ENCODE data around the gene PROX1.

Gene PROX1

DNA sequence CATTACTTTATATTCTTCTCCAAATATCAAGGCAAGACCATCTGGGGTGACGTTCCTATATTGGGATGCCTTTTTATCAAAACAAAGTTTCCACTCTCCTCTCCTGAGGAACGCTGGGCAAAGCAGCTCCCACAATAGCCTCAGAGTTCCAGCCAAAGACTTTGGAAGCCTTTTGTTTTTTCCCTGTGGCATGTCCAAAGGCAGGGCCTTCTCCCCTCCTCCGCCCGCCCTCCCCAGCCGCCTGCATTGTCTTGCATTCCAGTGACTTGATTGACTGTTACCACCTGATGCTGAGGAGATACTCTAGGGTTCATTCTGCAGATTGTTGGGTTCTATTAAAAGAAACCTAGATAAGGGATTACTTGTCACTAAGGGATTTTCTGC, 43.5 kb downstream of the PROX1 start:
- Histone ChIP-seq H3K27ac (no peak overlapping the region), H3K4me3 (no peak overlapping the region)
- TF ChIP-seq, protein P1, sequence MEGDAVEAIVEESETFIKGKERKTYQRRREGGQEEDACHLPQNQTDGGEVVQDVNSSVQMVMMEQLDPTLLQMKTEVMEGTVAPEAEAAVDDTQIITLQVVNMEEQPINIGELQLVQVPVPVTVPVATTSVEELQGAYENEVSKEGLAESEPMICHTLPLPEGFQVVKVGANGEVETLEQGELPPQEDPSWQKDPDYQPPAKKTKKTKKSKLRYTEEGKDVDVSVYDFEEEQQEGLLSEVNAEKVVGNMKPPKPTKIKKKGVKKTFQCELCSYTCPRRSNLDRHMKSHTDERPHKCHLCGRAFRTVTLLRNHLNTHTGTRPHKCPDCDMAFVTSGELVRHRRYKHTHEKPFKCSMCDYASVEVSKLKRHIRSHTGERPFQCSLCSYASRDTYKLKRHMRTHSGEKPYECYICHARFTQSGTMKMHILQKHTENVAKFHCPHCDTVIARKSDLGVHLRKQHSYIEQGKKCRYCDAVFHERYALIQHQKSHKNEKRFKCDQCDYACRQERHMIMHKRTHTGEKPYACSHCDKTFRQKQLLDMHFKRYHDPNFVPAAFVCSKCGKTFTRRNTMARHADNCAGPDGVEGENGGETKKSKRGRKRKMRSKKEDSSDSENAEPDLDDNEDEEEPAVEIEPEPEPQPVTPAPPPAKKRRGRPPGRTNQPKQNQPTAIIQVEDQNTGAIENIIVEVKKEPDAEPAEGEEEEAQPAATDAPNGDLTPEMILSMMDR (IDR thresholded peaks at IDR 0.05) = no peak
- DNase-seq (ENCODE audit: low spot score) = no peak

DNA sequence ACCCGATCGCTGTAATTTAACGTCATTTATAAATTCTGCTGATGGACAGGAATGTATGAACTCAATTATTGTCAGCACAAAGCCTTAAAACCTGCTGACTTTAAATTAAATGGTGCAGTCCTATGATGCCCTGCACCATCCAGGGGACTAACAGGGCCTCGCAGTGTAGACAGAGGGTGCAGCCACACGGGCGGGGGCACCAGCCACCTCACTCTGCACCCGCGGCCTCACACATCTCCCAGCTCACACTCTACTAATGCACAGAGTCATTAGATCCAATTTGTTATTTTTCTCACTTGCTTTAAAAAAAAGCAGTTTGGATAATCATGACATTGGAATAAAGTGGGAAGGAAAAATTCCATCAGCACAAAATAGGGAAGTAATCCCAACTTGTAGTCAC, 49.7 kb downstream of the PROX1 start:
- no peak overlapping the region for H3K4me3 ChIP-seq
- DNase-seq (ENCODE audit: low spot score) = no peak
- TF ChIP-seq, protein P1 (IDR thresholded peaks at IDR 0.05) = no peak
- no peak overlapping the region for H3K27ac ChIP-seq

- no peak overlapping the region for H3K4me3 ChIP-seq
- no peak for DNase-seq (ENCODE audit: low spot score)
- TF ChIP-seq, protein P1 (IDR thresholded peaks at IDR 0.05) = no peak
- no peak overlapping the region for H3K27ac ChIP-seq
Measured at GRCh38 chr1:214039394-214040018, 51.7 kb downstream of the PROX1 start.

- no peak overlapping the region for H3K27ac ChIP-seq
Measured at GRCh38 chr1:214043167-214043566, 55.4 kb downstream of the PROX1 start.

GRCh38 chr1:214044438-214045214, 56.9 kb downstream of the PROX1 start:
- H3K4me3 ChIP-seq = no peak overlapping the region
- TF ChIP-seq, protein P1 (IDR thresholded peaks at IDR 0.05) = no peak
- DNase-seq (ENCODE audit: low spot score) = no peak
- no peak overlapping the region for H3K27ac ChIP-seq

More at GRCh38 chr1:214043167-214043566, 55.4 kb downstream of the PROX1 start:
- no peak for DNase-seq (ENCODE audit: low spot score)
- TF ChIP-seq, protein P1 (IDR thresholded peaks at IDR 0.05) = no peak
- no peak overlapping the region for H3K4me3 ChIP-seq

DNA sequence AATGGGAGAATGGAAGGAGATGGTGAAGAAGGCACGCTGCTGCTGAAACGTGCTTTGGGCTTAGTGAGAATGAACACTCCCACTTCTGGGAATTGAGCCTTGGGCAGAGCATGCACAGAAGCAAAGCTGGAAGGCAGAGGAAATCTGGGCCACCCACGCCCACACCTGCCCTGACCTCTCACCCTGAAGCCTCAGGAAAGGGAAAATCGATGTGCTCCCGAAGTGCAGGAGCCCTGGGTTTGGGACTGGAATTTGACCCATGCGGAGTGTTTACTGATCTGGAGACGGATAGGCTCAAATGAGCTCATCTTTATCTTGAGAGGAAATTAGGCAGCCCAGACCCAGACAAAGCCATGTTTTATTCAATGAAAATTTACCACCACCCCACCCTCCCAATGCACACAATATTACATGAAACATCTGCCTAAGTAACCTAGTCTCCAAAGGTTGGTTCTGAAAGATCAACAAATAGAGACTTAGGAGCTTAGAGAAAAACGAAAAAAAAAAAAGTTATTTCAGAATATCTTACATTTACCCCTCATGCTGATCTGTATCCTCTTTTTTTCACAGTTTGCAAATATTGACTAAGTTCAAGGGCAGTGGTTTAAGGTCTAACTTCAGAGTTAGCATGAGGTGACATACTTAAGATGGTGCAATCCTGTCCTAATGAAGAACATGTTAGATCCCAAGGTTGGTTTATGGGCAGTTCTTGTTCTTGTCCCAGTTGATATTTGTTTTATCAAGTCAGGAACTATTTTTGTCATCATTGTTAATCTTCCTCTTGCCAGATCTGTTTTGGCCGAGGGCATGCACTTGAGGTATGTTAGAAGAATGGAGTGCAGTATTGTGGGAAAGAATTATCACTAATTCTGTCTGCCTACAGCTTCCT, 63.0 kb downstream of the PROX1 start:
- DNase-seq (ENCODE audit: low spot score) = no peak
- Histone ChIP-seq H3K4me3 (no peak overlapping the region), H3K27ac (no peak overlapping the region)
- TF ChIP-seq, protein P1 (IDR thresholded peaks at IDR 0.05) = no peak
